ENCODE measurements around the gene PCSK5.

Gene PCSK5

DNA sequence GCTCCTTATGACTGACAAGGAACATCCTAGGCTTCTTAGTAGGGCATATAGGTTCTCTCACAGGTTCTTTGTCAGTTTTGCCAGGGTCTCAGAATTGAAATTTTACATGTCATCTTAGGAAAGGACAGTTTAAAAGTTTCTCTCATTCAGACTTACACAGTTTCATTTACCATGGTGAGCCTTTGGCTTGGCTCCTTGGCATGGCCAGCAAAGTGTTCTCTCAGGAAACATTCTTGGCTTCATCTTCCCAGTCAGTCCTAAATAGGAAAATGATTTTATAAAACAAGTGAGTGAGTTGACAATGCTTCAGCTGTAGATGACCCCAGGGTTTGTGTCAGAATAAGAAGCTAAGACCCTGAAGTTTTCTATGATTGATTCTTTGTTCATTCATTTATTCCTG lies 191.6 kb downstream of the PCSK5 start:
- DNase-seq (ENCODE audit: low read depth), result no peak

DNA sequence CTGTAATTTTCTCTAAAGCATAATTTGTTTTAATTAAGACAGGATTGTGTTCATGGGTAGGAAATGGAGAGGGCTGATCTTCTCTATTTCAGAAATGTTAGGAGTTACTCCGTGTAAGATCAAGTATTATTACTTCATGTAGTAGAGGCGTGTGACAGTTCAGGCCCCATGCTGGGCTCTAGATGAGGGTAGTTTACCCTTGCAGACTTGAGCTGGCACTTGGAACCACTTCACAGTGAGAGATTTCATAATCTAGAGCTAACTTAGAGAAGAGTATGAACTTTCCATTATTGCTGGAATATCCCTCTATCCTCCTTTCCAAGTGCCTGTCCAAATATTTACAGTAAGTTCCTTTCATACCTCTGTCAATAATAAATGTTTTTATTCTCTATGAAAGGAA lies 195.1 kb downstream of the PCSK5 start:
- no peak for DNase-seq (ENCODE audit: low read depth)

GRCh38 chr9:76086539-76086938 lies 196.1 kb downstream of the PCSK5 start:
- no peak for DNase-seq (ENCODE audit: low read depth)

- no peak for DNase-seq (ENCODE audit: low read depth)
These were observed 197.5 kb downstream of the PCSK5 start for GRCh38 chr9:76087976-76088375.

- no peak for DNase-seq (ENCODE audit: low read depth)
These were observed 199.9 kb downstream of the PCSK5 start for GRCh38 chr9:76090330-76090729.

- DNase-seq (ENCODE audit: low read depth), result no peak
These were observed 200.4 kb downstream of the PCSK5 start for GRCh38 chr9:76090909-76091308.

GRCh38 chr9:76092572-76092971 lies 202.1 kb downstream of the PCSK5 start:
- DNase-seq (ENCODE audit: low read depth), result no peak

GRCh38 chr9:76095585-76095984 lies 205.1 kb downstream of the PCSK5 start:
- no peak for DNase-seq (ENCODE audit: low read depth)

- no peak for DNase-seq (ENCODE audit: low read depth)
These were observed 209.0 kb downstream of the PCSK5 start for GRCh38 chr9:76099516-76099915.

DNA sequence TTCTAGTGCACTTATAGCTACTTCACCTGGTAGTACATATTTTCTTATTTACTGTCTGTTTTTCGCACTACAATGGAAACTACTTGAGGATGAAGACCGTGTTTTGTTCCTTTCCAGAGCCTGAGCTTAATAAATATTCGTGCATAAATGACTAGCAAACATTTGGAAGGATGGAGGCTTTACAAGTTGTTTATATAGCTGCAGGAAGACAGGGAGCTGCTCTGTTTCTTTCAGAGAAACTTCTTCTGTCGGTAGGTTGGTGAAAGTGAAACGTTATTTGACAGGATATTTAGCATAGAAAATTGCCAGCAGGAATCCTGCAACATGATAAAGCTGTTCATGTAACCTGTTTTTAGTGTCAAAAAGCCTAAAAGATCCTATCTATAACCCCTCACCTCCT lies 210.6 kb downstream of the PCSK5 start:
- DNase-seq (ENCODE audit: low read depth), result no peak

- no peak for DNase-seq (ENCODE audit: low read depth)
These were observed 211.0 kb downstream of the PCSK5 start for GRCh38 chr9:76101491-76101890.

DNA sequence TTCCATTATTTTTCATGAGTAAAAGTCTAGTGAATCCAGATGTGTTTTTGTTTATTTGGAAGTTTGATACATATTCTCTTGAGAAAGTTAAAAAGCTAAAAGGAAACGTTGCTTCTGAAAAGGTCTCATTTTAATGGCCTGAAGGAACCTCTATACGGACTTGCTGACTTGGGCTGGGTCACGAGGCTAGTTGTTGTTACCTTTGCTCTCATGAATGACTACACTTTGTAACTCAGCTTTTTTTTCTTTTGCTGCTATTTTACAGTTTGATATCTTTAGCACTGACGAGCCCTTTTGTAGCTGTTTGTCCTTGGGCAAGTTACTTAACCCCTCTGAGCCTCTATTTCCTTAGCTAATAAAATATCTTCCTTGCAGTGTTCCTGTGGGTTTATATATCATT lies 211.5 kb downstream of the PCSK5 start:
- DNase-seq (ENCODE audit: low read depth), result no peak

- no peak for DNase-seq (ENCODE audit: low read depth)
These were observed 213.2 kb downstream of the PCSK5 start for GRCh38 chr9:76103531-76104315.

DNA sequence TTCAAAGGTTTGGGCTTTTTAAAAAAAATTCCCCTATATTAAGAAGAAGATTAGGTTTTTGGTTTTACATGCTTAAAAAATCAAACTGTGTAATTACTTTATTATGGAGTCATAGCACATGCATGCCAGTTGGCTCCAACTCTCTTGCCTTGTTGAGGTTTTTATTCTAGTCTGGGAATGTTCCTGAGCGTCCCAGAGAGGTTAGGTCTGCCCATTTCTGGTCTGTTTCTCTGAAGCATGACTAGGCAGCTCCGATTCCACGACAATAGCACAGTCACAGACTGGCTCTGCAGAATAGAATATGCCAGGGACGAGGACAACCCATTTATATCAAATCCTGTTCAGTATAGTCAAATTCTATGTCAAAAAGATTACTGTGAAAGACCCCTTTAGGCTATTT lies 217.0 kb downstream of the PCSK5 start:
- DNase-seq (ENCODE audit: low read depth), result no peak

- DNase-seq (ENCODE audit: low read depth), result no peak
These were observed 219.5 kb downstream of the PCSK5 start for GRCh38 chr9:76109953-76110352.

GRCh38 chr9:76112151-76112550 lies 221.7 kb downstream of the PCSK5 start:
- DNase-seq (ENCODE audit: low read depth), result no peak

- DNase-seq (ENCODE audit: low read depth), result no peak
These were observed 223.7 kb downstream of the PCSK5 start for GRCh38 chr9:76114144-76114543.

- DNase-seq (ENCODE audit: low read depth), result no peak
These were observed 224.9 kb downstream of the PCSK5 start for GRCh38 chr9:76115396-76115795.

DNA sequence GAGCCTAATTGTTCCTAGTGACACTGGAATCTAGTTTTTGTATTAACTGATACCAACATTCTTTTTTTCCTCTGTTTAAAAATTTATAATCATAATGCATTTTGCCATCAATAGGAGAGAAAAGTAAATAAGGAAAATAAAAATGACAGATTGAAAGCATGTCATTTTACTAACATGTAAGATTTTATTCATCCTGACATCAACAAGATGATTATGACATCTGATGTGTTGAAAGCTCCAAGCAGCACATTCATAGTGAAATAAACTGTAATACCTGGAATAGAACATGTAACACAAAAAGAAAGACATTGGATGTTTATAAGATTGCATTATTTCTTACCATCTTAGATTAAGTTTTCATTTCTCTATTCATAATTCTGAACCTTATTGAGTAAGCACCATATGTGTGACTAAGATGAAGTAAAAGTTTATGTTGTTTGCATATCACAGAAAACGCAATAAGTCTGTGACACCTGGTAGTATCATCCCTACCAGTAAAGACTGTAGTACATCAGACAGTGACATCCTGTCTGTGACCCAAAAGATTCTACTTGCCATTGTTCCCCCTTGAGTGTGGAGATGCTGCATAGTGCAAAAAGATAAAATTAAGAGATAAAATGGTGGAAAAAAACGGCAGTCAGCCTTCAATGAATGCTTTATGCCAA lies 225.6 kb downstream of the PCSK5 start:
- no peak for DNase-seq (ENCODE audit: low read depth)

- no peak for DNase-seq (ENCODE audit: low read depth)
These were observed 226.4 kb downstream of the PCSK5 start for GRCh38 chr9:76116913-76117312.

DNA sequence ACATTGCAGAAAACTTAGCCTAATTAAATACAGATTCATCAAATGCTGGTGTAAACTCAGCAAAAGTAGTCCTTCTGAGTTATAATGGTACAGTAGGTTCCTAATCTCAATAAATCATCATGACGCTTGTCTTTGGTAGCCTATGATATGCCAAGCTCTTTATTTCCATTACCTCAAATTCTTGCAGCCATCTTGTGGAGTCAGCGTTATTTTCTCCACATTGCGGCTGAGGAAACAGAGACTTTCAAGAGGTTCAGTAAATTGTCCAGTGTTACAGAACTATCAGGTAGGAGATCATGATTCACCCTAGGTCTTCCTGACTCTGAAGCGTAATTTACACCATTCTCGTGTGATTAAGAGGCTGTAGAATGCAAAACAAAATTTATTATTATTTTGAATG lies 237.2 kb downstream of the PCSK5 start:
- no peak for DNase-seq (ENCODE audit: low read depth)

DNA sequence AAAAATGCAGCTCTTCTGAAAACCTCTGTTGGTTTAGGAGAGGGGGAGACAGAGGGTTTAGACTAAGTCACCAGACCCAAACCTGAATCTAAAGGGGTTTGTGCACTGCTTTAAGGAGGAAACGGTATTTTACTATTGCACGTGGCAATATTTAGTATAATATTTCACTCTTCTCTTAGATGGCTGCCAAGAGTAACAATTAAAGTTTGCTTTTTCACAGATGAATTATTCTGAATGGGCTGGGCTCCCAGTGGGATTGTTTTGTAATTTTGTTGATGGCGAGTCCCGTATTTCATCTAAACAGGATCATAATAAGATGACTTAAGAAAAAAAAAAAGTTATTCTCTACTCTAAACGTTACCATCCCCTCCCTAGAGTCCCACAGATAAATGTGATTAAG lies 245.4 kb downstream of the PCSK5 start:
- no peak for DNase-seq (ENCODE audit: low read depth)

DNA sequence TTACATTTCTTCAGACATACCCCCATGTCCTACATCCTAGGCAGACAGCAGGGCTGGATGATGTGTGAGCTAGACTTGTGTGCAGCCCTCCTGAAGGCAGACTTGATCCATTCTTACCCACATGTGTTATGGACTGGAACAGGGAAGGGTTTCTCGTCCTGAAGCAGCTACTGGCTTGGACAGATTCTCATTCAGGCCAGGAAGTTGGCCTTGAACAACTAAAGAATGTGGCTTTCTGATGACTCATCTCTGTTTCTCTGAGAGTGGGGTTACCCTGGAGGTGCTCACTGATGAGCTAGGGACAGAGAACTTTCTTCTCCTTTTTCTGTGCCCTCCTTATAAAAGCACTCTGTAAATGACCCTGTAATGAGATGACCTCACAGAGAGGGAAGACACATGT lies 246.5 kb downstream of the PCSK5 start:
- no peak for DNase-seq (ENCODE audit: low read depth)

DNA sequence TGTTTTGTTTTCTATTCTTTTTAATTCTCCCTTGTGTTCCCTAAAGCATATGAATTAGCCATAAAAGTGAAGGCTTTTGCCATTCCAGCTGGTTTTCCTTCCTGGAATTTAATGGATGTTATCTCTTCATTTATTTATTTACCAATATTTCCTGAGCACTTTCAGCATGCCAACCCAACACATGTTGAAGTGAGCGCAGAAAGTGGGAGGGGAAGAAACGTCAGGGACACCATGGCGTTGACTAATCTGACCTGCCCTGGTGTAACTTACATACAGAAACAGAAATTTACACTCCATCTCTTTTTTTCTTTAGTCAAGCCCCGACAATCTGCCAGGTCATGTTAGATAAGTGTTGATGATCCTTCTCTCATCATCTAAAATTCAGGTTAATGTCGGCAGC lies 247.5 kb downstream of the PCSK5 start:
- DNase-seq (ENCODE audit: low read depth), result no peak
